GM12873 (cell line): ENCODE results near the gene LHX6.

Experiments used
- CTCF ChIP-seq: IDR thresholded peaks from 2 replicates; pipeline ENCODE4 v1.5.1; 2012; ENCODE audit warnings: low read depth, mild to moderate bottlenecking, moderate library complexity, low read length, control low read depth; ENCODE audit not compliant: insufficient read depth; ENCODE audit errors: missing control alignments

The LHX6 gene

GRCh38 chr9:122159026-122159924, 69.5 kb downstream of the LHX6 start, which contains the start of the genes MORN5 and NDUFA8:
Gene MORN5 (plus strand): TSS chr9:122159908. CDS start chr9:122159973, 65 bp downstream.
Gene NDUFA8 (minus strand): TSS chr9:122159779. CDS start chr9:122159677, 102 bp downstream.
- no peak for TF ChIP-seq CTCF

- TF ChIP-seq CTCF = peak; percentile 81
Observed at GRCh38 chr9:122158202-122158601, 70.6 kb downstream of the LHX6 start.

GRCh38 chr9:122155796-122156195, 73.0 kb downstream of the LHX6 start:
- no peak for TF ChIP-seq CTCF
